Panc1 (cell line): Measurements from ENCODE around the gene VAMP2. TPM values are rescaled to one million over a fixed set of nuclear protein-coding genes. Genes with fewer than 3 reads are reported as not detected.

Experiments used
- ATAC-seq: fragments of 200-7000 bp; cut with Tn5 transposase; 2 replicates; pipeline ENCODE4 v1.9.1; 2020; ENCODE audit warnings: mild to moderate bottlenecking, moderate library complexity
- BruUV-seq: library from RNA; stranded (reverse); fragments of 400-500 nt; replicated peaks from 2 replicates; lab custom pipeline; 2021; lab: Mats Ljungman, UMichigan
- CTCF ChIA-PET: fragments of 300-600 bp; sonication (Branson Sonifier 250); formaldehyde crosslinking; loops from one replicate; lab custom pipeline; 2022; ENCODE audit warnings: antibody characterized with exemption; lab: Charles Lee
- POLR2A ChIA-PET: fragments of 300-600 bp; sonication (Branson Sonifier 250); formaldehyde crosslinking; loops from one replicate; lab custom pipeline; 2022; ENCODE audit warnings: antibody characterized with exemption; lab: Charles Lee
- DNase-seq: peaks from one replicate; pipeline ENCODE4 v3.0.0-alpha.2; 2010; ENCODE audit warnings: low read depth, low spot score
- H3K27ac ChIP-seq: 2 replicates; pipeline ENCODE4 v1.5.1; 2011; ENCODE audit warnings: mild to moderate bottlenecking, low read length, inconsistent platforms
- H3K27me3 ChIP-seq: fragments of 200-500 bp; sonication (Bioruptor generic); 2 replicates; pipeline ENCODE4 v1.6.0; 2014; ENCODE audit warnings: low read length, inconsistent platforms; ENCODE audit not compliant: control insufficient read depth, insufficient read depth
- H3K36me3 ChIP-seq: fragments of 200-500 bp; sonication (Bioruptor generic); 2 replicates; pipeline ENCODE4 v1.5.1; 2014; ENCODE audit warnings: inconsistent platforms, mild to moderate bottlenecking, low read length, moderate library complexity; ENCODE audit not compliant: control insufficient read depth, insufficient read depth
- H3K4me1 ChIP-seq: 2 replicates; pipeline ENCODE4 v1.5.1; 2011; ENCODE audit warnings: inconsistent platforms, mild to moderate bottlenecking, low read length, moderate library complexity; ENCODE audit not compliant: control insufficient read depth, insufficient read depth
- H3K4me3 ChIP-seq, 2 experiments: 2 replicates each; pipeline ENCODE4 v1.5.1; 2011 to 2012; ENCODE audit warnings: low read depth in 2 of 2, low read length in 2 of 2, mild to moderate bottlenecking in 2 of 2, inconsistent platforms in 1 of 2, moderate library complexity in 1 of 2
- H3K9me3 ChIP-seq: fragments of 200-500 bp; sonication (Bioruptor generic); 2 replicates; pipeline ENCODE4 v1.5.1; 2014; ENCODE audit warnings: low read depth, mild to moderate bottlenecking, inconsistent platforms, low read length, moderate library complexity; ENCODE audit not compliant: control insufficient read depth, insufficient read depth
- CTCF ChIP-seq: fragments of 450-650 bp; IDR thresholded peaks from 2 replicates; pipeline ENCODE4 v1.5.1; 2017; ENCODE audit warnings: mild to moderate bottlenecking
- POLR2AphosphoS5 ChIP-seq: IDR thresholded peaks from 2 replicates; pipeline ENCODE4 v1.6.1; 2012; ENCODE audit warnings: mild to moderate bottlenecking, low read depth, low read length, moderate library complexity
- REST ChIP-seq, 2 experiments: IDR thresholded peaks; 2 replicates each; pipeline ENCODE4 v1.6.1; 2011 to 2012; ENCODE audit warnings: low read depth in 2 of 2, control low read depth in 1 of 2, low read length in 1 of 2, mild to moderate bottlenecking in 1 of 2, moderate library complexity in 1 of 2; ENCODE audit not compliant: insufficient read depth in 1 of 2
- SIN3A ChIP-seq: IDR thresholded peaks from 2 replicates; pipeline ENCODE4 v1.6.1; 2012; ENCODE audit warnings: low read depth, mild to moderate bottlenecking, low read length, moderate library complexity, borderline replicate concordance; ENCODE audit not compliant: insufficient read depth
- TCF7L2 ChIP-seq: IDR thresholded peaks from 2 replicates; pipeline ENCODE4 v1.6.1; 2011; ENCODE audit warnings: mild to moderate bottlenecking, low read depth, low read length, inconsistent platforms
- in situ Hi-C: cut with HindIII; loops from 2 replicates; pipeline ENCODE4 v1.10.0; 2016; ENCODE audit warnings: low sequenced_read_pairs, low pct_unique_long_range_greater_than_20kb
- intact Hi-C: fragments of 100-400 bp; cut with micrococcal nuclease; formaldehyde crosslinking; loops from one replicate; pipeline ENCODE4 v1.10.0; 2022; ENCODE audit not compliant: unreplicated experiment
- total RNA-seq: library from RNA; stranded (reverse); gene quantifications from one replicate; pipeline ENCODE4 v1.2.1, GENCODE V29; 2021; ENCODE audit not compliant: unreplicated experiment

Gene VAMP2
- total RNA-seq, 1 experiment from 2014 or later: 28.6 TPM

- no peak overlapping the region; a peak in 1 of 4 replicates for H3K4me3 ChIP-seq
- ATAC-seq: no peak
- in situ Hi-C loops: no loop called here
- no peak for DNase-seq
- no peaks in the 10 kb centered on the region; the same call in 1 of the 2 replicates for H3K36me3 ChIP-seq
- BruUV-seq: no TSS peak
- no peak overlapping the region for H3K27ac ChIP-seq
- CTCF ChIA-PET: interaction anchor here (0.5 kb wide), 1 partner anchor 152 kb away, joined by 6 read pairs; no protein-coding TSS in a partner anchor
- POLR2A ChIA-PET: no interaction called here
- no peaks in the 10 kb centered on the region for H3K27me3 ChIP-seq
- TF ChIP-seq POLR2AphosphoS5 (no peak), REST (IDR thresholded peaks at IDR 0.05; ENCODE audit: insufficient read depth in 1 of 2, low read depth in 2 of 2, low read length in 1 of 2) (no peak), TCF7L2 (no peak), SIN3A (no peak), CTCF (no peak)
- H3K4me1 ChIP-seq: peaks cover 31% of the 10 kb centered on the region
- intact Hi-C loops: no loop called here
- no peaks in the 10 kb centered on the region for H3K9me3 ChIP-seq
These were observed 12.3 kb downstream of the VAMP2 start for GRCh38 chr17:8150194-8151119.

- CTCF ChIA-PET: no interaction called here
- H3K9me3 ChIP-seq: no peaks in the 10 kb centered on the region
- H3K4me1 ChIP-seq: peaks cover 24% of the 10 kb centered on the region
- POLR2A ChIA-PET: no interaction called here
- H3K27me3 ChIP-seq: no peaks in the 10 kb centered on the region
- in situ Hi-C loops (no loop called here), intact Hi-C loops (no loop called here)
- no peak overlapping the region for H3K27ac ChIP-seq
- BruUV-seq: no TSS peak
- no peak for TF ChIP-seq REST (IDR thresholded peaks at IDR 0.05; ENCODE audit: insufficient read depth in 1 of 2, low read depth in 2 of 2, low read length in 1 of 2)
- no peak for TF ChIP-seq TCF7L2
- no peak for TF ChIP-seq POLR2AphosphoS5
- no peak for TF ChIP-seq CTCF
- no peak for TF ChIP-seq SIN3A
- DNase-seq (no peak), ATAC-seq (no peak)
- no peak overlapping the region for H3K4me3 ChIP-seq
- no peaks in the 10 kb centered on the region; the same call in 1 of the 2 replicates for H3K36me3 ChIP-seq
These were observed 13.1 kb downstream of the VAMP2 start for GRCh38 chr17:8149419-8150193.
